PC-3 (cell line): ENCODE data around the gene GBP1.

Experiments
- CTCF ChIP-seq: fragments of 300-600 bp; sonication (generic); conservative IDR thresholded peaks from 2 replicates; pipeline ENCODE4 v1.5.1; 2017; ENCODE audit warnings: antibody characterized with exemption, low read depth, mild to moderate bottlenecking, low read length
- EZH2 ChIP-seq: fragments of 300-600 bp; sonication (generic); IDR thresholded peaks from one replicate; pipeline ENCODE4 v1.6.1; 2017; ENCODE audit warnings: antibody characterized with exemption, mild to moderate bottlenecking, low read length; ENCODE audit not compliant: unreplicated experiment
- EZH2phosphoT487 ChIP-seq: fragments of 300-600 bp; sonication (generic); IDR thresholded peaks from 2 replicates; pipeline ENCODE4 v1.6.1; 2018; ENCODE audit warnings: mild to moderate bottlenecking, antibody characterized with exemption, low read length, borderline replicate concordance

GRCh38 chr1:89088572-89088971 is 23.6 kb upstream of the GBP1 start:
- TF ChIP-seq CTCF (no peak), EZH2 (no peak), EZH2phosphoT487 (no peak)
